Neutrophil (primary cell): ENCODE results near the gene BRPF3.

ENCODE experiments used
- H3K27ac ChIP-seq: fragments of 200-600 bp; sonication (generic); 2 replicates; pipeline ENCODE4 v1.5.1; 2016; ENCODE audit warnings: mild to moderate bottlenecking, moderate library complexity
- H3K27me3 ChIP-seq: fragments of 200-600 bp; sonication (generic); 2 replicates; pipeline ENCODE4 v1.6.0; 2016; ENCODE audit warnings: mild to moderate bottlenecking
- H3K36me3 ChIP-seq: fragments of 200-600 bp; sonication (generic); 2 replicates; pipeline ENCODE4 v1.5.1; 2017
- H3K4me1 ChIP-seq, 2 experiments: fragments of 200-600 bp in 1 of 2; sonication (generic) in 1 of 2; 1 replicate in 1 of 2; 2 replicates in 1 of 2; pipeline versions ENCODE4 v1.5.1 to v1.6.1; 2013 to 2016; ENCODE audit warnings: low read depth in 1 of 2, low read length in 1 of 2, mild to moderate bottlenecking in 1 of 2, moderate library complexity in 1 of 2; ENCODE audit not compliant: control insufficient read depth in 1 of 2, insufficient read depth in 1 of 2
- H3K4me3 ChIP-seq, 2 experiments: fragments of 200-600 bp in 1 of 2; sonication (generic) in 1 of 2; 1 replicate in 1 of 2; 2 replicates in 1 of 2; pipeline ENCODE4 v1.5.1; 2013 to 2016; ENCODE audit warnings: low read depth in 1 of 2, low read length in 1 of 2, mild to moderate bottlenecking in 1 of 2, moderate library complexity in 1 of 2
- H3K9me3 ChIP-seq: fragments of 200-600 bp; sonication (generic); 2 replicates; pipeline ENCODE4 v1.5.1; 2016
- TF ChIP-seq, protein P1 (sequence below): fragments of 200-600 bp; sonication (generic); IDR thresholded peaks from 2 replicates; pipeline ENCODE4 v1.5.1; 2016; ENCODE audit warnings: antibody characterized with exemption

Gene BRPF3

DNA sequence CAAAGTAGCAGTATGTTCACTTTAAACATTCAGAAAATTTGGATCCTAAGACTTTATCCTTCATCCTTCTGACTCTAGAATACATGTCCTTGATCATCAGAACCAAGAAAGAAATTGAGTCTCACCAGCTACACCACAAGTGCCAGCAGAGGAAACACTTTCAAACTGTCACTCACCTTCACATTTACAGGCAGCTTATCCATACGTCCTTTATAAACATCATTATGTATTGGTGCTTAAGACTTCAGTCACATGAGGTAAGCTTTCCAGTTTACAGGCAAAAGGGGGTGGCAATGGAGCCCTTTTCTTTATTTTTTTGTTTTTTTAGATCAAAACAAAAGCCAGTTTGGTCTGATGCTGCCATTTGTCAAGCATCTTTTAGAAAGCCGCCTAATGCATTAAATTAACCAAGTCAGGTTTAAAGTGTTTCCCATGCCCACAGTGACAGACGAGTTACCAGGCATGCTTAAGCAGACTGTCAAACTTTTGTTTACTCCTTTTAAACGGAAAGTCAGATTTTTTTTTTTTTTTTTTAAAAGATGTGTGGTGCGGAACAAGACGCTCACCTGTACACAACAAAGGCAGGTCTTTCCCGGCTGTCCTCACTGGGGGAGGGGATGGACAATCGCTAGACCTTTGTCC lies 952 bp upstream of the BRPF3 start:
- Histone ChIP-seq H3K4me3 (peak overlapping the region; percentile 77 to 82), H3K4me1 (peaks cover 18 to 25% of the 10 kb centered on the region in 2 experiments), H3K27me3 (no peaks in the 10 kb centered on the region), H3K9me3 (no peaks in the 10 kb centered on the region), H3K27ac (peak overlapping the region; percentile 96), H3K36me3 (peaks cover 4% of the 10 kb centered on the region)
- TF ChIP-seq, protein P1, sequence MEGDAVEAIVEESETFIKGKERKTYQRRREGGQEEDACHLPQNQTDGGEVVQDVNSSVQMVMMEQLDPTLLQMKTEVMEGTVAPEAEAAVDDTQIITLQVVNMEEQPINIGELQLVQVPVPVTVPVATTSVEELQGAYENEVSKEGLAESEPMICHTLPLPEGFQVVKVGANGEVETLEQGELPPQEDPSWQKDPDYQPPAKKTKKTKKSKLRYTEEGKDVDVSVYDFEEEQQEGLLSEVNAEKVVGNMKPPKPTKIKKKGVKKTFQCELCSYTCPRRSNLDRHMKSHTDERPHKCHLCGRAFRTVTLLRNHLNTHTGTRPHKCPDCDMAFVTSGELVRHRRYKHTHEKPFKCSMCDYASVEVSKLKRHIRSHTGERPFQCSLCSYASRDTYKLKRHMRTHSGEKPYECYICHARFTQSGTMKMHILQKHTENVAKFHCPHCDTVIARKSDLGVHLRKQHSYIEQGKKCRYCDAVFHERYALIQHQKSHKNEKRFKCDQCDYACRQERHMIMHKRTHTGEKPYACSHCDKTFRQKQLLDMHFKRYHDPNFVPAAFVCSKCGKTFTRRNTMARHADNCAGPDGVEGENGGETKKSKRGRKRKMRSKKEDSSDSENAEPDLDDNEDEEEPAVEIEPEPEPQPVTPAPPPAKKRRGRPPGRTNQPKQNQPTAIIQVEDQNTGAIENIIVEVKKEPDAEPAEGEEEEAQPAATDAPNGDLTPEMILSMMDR: no peak

DNA sequence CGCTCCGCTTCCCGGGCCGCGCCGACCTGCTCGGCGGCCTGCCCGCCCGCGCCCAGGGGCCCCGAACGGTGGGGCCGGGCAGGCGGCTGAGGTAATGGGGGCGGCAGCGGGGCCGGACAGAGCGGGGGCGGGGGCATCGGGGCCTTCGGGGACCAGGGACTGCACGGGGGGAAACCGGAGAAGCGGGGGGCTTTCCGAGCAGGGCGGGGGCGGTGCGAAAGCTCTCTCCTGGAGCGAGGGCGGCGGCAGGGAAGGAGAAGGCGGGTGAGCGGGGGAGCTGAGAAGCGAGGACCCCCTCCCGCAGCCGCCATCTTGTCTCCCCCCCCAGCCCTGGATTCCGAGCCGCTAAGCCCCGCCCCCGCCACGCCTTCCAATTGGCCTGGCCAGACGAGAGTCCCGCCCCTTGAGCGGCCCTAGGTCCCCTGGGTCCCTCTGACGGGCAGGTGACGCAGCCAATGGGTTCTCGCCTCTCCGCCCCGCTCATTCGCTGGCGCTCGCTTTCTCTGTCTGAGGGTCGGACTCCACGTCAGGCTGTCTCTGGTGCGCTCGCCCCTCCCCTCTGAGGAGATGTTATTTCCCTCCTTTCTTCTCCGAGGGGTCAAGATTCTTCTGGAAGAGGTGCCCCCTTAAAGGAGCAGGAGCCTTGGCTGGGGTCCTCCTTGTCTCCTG lies 470 bp downstream of the BRPF3 start:
- peak overlapping the region; percentile 77 to 82 for H3K4me3 ChIP-seq
- H3K27ac ChIP-seq: peak overlapping the region; percentile 96
- no peaks in the 10 kb centered on the region for H3K9me3 ChIP-seq
- peaks cover 28 to 34% of the 10 kb centered on the region in 2 experiments for H3K4me1 ChIP-seq
- H3K27me3 ChIP-seq: no peaks in the 10 kb centered on the region
- H3K36me3 ChIP-seq: peaks cover 19% of the 10 kb centered on the region
- TF ChIP-seq, protein P1: no peak

DNA sequence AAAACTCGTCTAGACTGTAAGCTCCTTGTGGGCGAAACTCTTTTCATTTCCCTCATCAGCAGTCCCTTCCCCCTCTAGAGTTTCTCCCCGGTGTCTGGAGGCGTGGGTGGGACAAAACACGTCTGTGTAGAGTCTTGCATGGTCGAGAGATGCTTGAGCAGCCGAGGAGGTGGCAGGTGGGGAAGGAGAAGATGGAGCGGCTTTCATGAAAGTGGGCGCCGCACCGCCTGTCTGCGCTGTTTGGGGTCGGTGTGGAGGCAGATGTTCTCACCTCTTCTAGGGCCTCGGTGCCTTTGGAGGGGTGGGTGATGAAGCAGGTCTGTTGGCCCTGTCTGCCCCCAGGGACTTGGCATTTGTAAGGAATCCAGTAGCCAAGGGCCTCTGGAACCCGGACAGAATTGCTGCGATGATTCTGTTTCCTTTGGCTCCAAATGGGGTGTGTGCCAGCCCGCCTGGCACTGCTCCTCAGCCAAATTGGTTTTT lies 1.2 kb downstream of the BRPF3 start:
- no peaks in the 10 kb centered on the region for H3K9me3 ChIP-seq
- TF ChIP-seq, protein P1: no peak
- peaks cover 23% of the 10 kb centered on the region for H3K36me3 ChIP-seq
- H3K27me3 ChIP-seq: no peaks in the 10 kb centered on the region
- H3K27ac ChIP-seq: peak overlapping the region; percentile 96
- H3K4me3 ChIP-seq: peak overlapping the region; percentile 77 to 82
- H3K4me1 ChIP-seq: peaks cover 36 to 41% of the 10 kb centered on the region in 2 experiments

DNA sequence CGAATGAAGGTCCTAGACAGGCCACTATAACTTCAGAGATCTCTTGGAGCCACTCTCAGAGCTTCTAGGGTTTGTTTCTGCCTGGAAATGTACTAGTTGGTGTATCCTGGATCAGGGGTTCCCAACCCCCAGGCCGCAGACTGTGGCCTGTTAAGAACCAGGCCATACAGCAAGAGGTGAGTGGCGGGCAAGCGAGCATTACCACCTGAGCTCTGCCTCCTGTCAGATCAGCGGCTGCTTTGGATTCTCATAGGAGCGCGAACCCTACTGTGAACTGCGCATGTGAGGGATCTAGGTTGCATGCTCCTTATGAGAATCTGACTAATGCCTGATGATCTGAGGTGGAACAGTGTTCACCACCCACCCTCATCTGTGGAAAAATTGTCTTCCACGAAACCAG lies 2.4 kb downstream of the BRPF3 start:
- Histone ChIP-seq H3K9me3 (no peaks in the 10 kb centered on the region), H3K4me1 (peaks cover 48 to 53% of the 10 kb centered on the region in 2 experiments), H3K36me3 (peaks cover 29% of the 10 kb centered on the region), H3K27me3 (no peaks in the 10 kb centered on the region), H3K4me3 (no peak overlapping the region), H3K27ac (no peak overlapping the region)
- TF ChIP-seq, protein P1: no peak

DNA sequence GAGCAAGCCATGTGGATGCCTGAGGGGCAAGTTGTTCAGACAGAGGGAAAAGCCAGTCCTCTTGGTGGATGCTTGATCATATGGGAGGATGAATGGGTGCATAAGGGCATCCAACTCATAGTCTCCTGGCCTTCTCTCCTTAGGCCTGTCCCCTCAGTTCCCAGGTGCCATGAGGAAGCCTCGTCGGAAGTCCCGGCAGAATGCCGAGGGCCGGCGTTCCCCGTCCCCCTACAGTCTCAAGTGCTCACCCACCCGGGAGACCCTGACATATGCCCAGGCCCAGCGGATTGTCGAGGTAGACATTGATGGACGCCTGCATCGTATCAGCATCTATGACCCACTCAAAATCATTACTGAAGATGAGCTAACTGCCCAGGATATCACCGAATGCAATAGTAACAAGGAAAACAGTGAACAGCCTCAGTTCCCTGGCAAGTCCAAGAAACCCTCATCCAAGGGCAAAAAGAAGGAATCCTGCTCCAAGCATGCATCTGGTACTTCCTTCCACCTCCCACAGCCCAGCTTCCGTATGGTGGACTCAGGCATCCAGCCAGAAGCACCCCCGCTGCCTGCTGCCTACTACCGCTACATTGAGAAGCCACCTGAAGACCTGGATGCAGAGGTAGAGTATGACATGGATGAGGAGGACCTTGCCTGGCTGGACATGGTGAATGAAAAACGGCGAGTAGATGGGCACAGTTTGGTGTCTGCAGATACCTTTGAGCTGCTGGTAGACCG lies 3.8 kb downstream of the BRPF3 start:
- Histone ChIP-seq H3K4me1 (peaks cover 61 to 67% of the 10 kb centered on the region in 2 experiments), H3K9me3 (no peaks in the 10 kb centered on the region), H3K4me3 (no peak overlapping the region), H3K27me3 (no peaks in the 10 kb centered on the region), H3K27ac (no peak overlapping the region), H3K36me3 (peaks cover 29% of the 10 kb centered on the region)
- TF ChIP-seq, protein P1: no peak
